ENCODE data around the gene CSRNP3.

Gene CSRNP3

DNA sequence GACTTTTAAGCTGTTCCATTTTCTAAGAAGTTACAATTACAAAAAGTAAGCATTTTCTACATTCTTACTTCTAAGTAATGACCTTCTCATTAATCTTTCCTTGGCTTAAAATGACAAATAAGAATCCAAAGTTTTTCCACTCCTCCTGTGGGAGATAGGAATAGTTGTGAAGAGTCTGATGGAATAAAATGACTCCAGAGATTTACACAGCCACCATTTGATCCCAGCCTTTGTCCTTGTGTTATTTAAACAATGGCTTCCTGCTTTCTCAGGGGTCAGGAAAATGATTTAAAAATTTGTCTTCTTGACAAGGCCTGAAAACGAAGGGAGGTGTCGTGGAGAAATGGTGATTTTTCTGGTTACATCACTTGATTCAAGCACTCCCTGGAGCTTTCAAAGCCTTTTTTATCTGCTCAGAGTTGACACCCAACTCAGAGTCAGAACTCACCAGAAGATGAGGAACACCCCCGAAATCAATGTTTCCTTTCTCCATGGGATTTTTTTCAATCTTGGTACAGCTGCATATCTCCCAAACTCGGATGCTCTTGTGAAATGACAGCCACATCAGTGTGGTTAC, 218.0 kb downstream of the CSRNP3 start:
- H3F3A ChIP-seq (ENCODE audit: insufficient read depth, low read length): no peaks in the 10 kb centered on the region
- no peak overlapping the region for H3K27ac ChIP-seq (ENCODE audit: low read depth, low read length, poor library complexity, severe bottlenecking)
- no peak overlapping the region for H3K9ac ChIP-seq (ENCODE audit: low read length)
- H3K79me2 ChIP-seq (ENCODE audit: insufficient read depth, low read length): no peaks in the 10 kb centered on the region
- no peak overlapping the region for H3K4me3 ChIP-seq (ENCODE audit: low read depth, low read length, poor library complexity, severe bottlenecking)
- no peaks in the 10 kb centered on the region for H3K4me1 ChIP-seq (ENCODE audit: insufficient read depth, low read length, severe bottlenecking)
- H4K20me1 ChIP-seq (ENCODE audit: insufficient read depth, low read length): no peaks in the 10 kb centered on the region
- H3K27me3 ChIP-seq (ENCODE audit: insufficient read depth, low read length): no peaks in the 10 kb centered on the region
- no peaks in the 10 kb centered on the region for H3K9me2 ChIP-seq (ENCODE audit: low read depth, low read length)
- no peaks in the 10 kb centered on the region for H3K36me3 ChIP-seq (ENCODE audit: insufficient read depth, low read length)
- TF ChIP-seq, protein P1, sequence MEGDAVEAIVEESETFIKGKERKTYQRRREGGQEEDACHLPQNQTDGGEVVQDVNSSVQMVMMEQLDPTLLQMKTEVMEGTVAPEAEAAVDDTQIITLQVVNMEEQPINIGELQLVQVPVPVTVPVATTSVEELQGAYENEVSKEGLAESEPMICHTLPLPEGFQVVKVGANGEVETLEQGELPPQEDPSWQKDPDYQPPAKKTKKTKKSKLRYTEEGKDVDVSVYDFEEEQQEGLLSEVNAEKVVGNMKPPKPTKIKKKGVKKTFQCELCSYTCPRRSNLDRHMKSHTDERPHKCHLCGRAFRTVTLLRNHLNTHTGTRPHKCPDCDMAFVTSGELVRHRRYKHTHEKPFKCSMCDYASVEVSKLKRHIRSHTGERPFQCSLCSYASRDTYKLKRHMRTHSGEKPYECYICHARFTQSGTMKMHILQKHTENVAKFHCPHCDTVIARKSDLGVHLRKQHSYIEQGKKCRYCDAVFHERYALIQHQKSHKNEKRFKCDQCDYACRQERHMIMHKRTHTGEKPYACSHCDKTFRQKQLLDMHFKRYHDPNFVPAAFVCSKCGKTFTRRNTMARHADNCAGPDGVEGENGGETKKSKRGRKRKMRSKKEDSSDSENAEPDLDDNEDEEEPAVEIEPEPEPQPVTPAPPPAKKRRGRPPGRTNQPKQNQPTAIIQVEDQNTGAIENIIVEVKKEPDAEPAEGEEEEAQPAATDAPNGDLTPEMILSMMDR (IDR thresholded peaks at IDR 0.05; ENCODE audit: low read length): no peak
- TF ChIP-seq EZH2 (IDR thresholded peaks at IDR 0.05; ENCODE audit: borderline replicate concordance, low read length): no peak
- no peak overlapping the region for H2AFZ ChIP-seq (ENCODE audit: low read length)
- H3K4me2 ChIP-seq (ENCODE audit: low read length): no peak overlapping the region
- H3K9me3 ChIP-seq (ENCODE audit: low read length): no peaks in the 10 kb centered on the region

DNA sequence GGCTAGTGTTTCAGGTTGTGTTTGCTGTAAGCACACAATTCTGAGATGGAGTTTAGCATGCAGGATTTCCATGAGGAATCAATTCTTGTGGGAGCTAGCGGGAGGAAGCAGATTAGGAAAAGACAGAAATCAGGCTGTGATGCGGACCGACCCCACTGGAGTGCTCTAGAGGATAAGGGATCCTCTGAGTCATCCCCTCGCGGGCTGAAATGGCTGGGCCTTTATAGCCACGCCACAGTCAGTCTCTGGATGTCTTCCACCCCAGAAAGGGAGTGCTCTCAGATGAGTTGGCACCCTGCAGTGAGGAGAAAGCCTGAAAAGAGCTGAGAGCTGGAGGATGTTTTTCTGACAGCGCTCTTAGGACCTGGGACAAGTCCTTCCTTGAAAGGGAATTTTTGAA, 222.1 kb downstream of the CSRNP3 start:
- H3K9ac ChIP-seq (ENCODE audit: low read length): no peak overlapping the region
- H2AFZ ChIP-seq (ENCODE audit: low read length): no peak overlapping the region
- no peaks in the 10 kb centered on the region for H3K4me1 ChIP-seq (ENCODE audit: insufficient read depth, low read length, severe bottlenecking)

DNA sequence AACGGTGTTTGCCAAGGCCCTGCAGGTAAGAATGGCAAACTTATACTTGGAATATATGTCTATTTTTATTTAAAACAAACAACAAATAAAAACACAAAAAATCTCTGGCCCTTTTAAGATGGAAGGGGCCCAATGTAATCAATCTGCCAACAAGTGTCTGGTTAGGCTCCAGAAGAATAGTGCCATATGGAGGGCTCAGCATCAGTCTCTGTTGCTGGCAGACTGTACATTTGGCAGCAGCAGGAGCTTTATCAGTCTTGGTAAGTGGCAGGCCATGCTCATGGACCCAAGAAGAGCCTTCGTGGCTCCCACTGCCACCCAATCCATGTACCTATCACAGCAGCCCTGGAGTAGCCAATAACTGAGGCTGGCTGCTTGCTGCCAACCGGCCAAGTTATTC, 223.4 kb downstream of the CSRNP3 start:
- Histone ChIP-seq H3K36me3 (ENCODE audit: insufficient read depth, low read length) (no peaks in the 10 kb centered on the region), H3K27me3 (ENCODE audit: insufficient read depth, low read length) (no peaks in the 10 kb centered on the region), H3K79me2 (ENCODE audit: insufficient read depth, low read length) (no peaks in the 10 kb centered on the region), H3K4me3 (ENCODE audit: low read depth, low read length, poor library complexity, severe bottlenecking) (no peak overlapping the region), H3K9ac (ENCODE audit: low read length) (no peak overlapping the region), H3K4me2 (ENCODE audit: low read length) (no peak overlapping the region), H3K4me1 (ENCODE audit: insufficient read depth, low read length, severe bottlenecking) (no peaks in the 10 kb centered on the region), H2AFZ (ENCODE audit: low read length) (no peak overlapping the region), H3K27ac (ENCODE audit: low read depth, low read length, poor library complexity, severe bottlenecking) (no peak overlapping the region), H3K9me3 (ENCODE audit: low read length) (no peaks in the 10 kb centered on the region), H4K20me1 (ENCODE audit: insufficient read depth, low read length) (no peaks in the 10 kb centered on the region), H3K9me2 (ENCODE audit: low read depth, low read length) (no peaks in the 10 kb centered on the region), H3F3A (ENCODE audit: insufficient read depth, low read length) (no peaks in the 10 kb centered on the region)
- TF ChIP-seq, protein P1 (IDR thresholded peaks at IDR 0.05; ENCODE audit: low read length): no peak
- no peak for TF ChIP-seq EZH2 (IDR thresholded peaks at IDR 0.05; ENCODE audit: borderline replicate concordance, low read length)

More for the DNA sequence above, 222.1 kb downstream of the CSRNP3 start:
- no peak overlapping the region for H3K4me3 ChIP-seq (ENCODE audit: low read depth, low read length, poor library complexity, severe bottlenecking)
- TF ChIP-seq EZH2 (IDR thresholded peaks at IDR 0.05; ENCODE audit: borderline replicate concordance, low read length): no peak
- TF ChIP-seq, protein P1 (IDR thresholded peaks at IDR 0.05; ENCODE audit: low read length): no peak
- no peaks in the 10 kb centered on the region for H3K9me3 ChIP-seq (ENCODE audit: low read length)
- H3K79me2 ChIP-seq (ENCODE audit: insufficient read depth, low read length): no peaks in the 10 kb centered on the region
- H4K20me1 ChIP-seq (ENCODE audit: insufficient read depth, low read length): no peaks in the 10 kb centered on the region
- H3F3A ChIP-seq (ENCODE audit: insufficient read depth, low read length): no peaks in the 10 kb centered on the region
- no peak overlapping the region for H3K4me2 ChIP-seq (ENCODE audit: low read length)
- no peaks in the 10 kb centered on the region for H3K9me2 ChIP-seq (ENCODE audit: low read depth, low read length)
- no peaks in the 10 kb centered on the region for H3K36me3 ChIP-seq (ENCODE audit: insufficient read depth, low read length)
- H3K27ac ChIP-seq (ENCODE audit: low read depth, low read length, poor library complexity, severe bottlenecking): no peak overlapping the region
- no peaks in the 10 kb centered on the region for H3K27me3 ChIP-seq (ENCODE audit: insufficient read depth, low read length)

All from OCI-LY1 (cell line).